Natural killer cell treated with Interleukin-12 subunit alpha and Interleukin-12 subunit beta and Interleukin-15 and Interleukin-18, amount 100 ng/mL, for 72 hours (primary cell): Measurements from ENCODE around the gene CDHR5. TPM values are rescaled to one million over a fixed set of nuclear protein-coding genes. Genes with fewer than 3 reads are reported as not detected.
A peak's percentile ranks its signal among the peaks of the same experiment; 100 is the strongest.
"Not testable (repeated sequence)": the region's sequence is repeated elsewhere in the genome, so short reads cannot be mapped to it uniquely, and the experiment has no call there.

Experiments
- ATAC-seq, 2 donors: fragments of 150-1000 bp; cut with Tn5 transposase in 1 of 2; sonication (Bioruptor Pico), chemical (Tn5 transposase) in 1 of 2; 2 replicates each; pipeline ENCODE4 v1.10.0; 2021
- DNase-seq: peaks from one replicate; pipeline ENCODE4 v3.0.0; 2022; ENCODE audit warnings: low spot score
- H3K27ac Mint-ChIP-seq, 2 donors: 1 replicate in 1 of 2; 2 replicates in 1 of 2; pipeline ENCODE4 v1.8.0; 2022; ENCODE audit warnings: mixed read lengths in 2 of 2, mild to moderate bottlenecking in 1 of 2, moderate library complexity in 1 of 2
- H3K27me3 Mint-ChIP-seq, 2 donors: 1 replicate in 1 of 2; 2 replicates in 1 of 2; pipeline ENCODE4 v1.8.0; 2022; ENCODE audit warnings: mixed read lengths in 2 of 2
- H3K36me3 Mint-ChIP-seq: one replicate; pipeline ENCODE4 v1.8.0; 2022; ENCODE audit warnings: mixed read lengths
- H3K4me1 Mint-ChIP-seq, 2 donors: 1 replicate in 1 of 2; 2 replicates in 1 of 2; pipeline ENCODE4 v1.8.0; 2022; ENCODE audit warnings: low read depth in 2 of 2, mixed read lengths in 2 of 2, mild to moderate bottlenecking in 1 of 2
- H3K4me3 Mint-ChIP-seq: one replicate; pipeline ENCODE4 v1.8.0; 2022; ENCODE audit warnings: mixed read lengths
- H3K9me3 Mint-ChIP-seq: 2 replicates; pipeline ENCODE4 v1.8.0; 2022; ENCODE audit warnings: mixed read lengths
- total RNA-seq, 2 donors: library from RNA; stranded (reverse); gene quantifications; one replicate each; pipeline ENCODE4 v1.2.3, GENCODE V29; 2022

CDHR5 gene
- total RNA-seq, 2 donors from 2014 or later, result not detected

- Mint-ChIP-seq H3K4me1 (no peaks in the 10 kb centered on the region), H3K4me3 (no peak overlapping the region), H3K36me3 (no peaks in the 10 kb centered on the region), H3K27me3 (no peaks in the 10 kb centered on the region), H3K9me3 (no peaks in the 10 kb centered on the region), H3K27ac (no peak overlapping the region)
- no peak for DNase-seq
- ATAC-seq, result no peak
Observed at GRCh38 chr11:655036-655726, 30.4 kb upstream of the CDHR5 start.

- not testable (repeated sequence) for DNase-seq, ATAC-seq, H3K27me3 Mint-ChIP-seq, H3K4me1 Mint-ChIP-seq, H3K4me3 Mint-ChIP-seq, H3K27ac Mint-ChIP-seq, H3K36me3 Mint-ChIP-seq, H3K9me3 Mint-ChIP-seq
Observed at GRCh38 chr11:654444-654843, 29.7 kb upstream of the CDHR5 start.

DNA sequence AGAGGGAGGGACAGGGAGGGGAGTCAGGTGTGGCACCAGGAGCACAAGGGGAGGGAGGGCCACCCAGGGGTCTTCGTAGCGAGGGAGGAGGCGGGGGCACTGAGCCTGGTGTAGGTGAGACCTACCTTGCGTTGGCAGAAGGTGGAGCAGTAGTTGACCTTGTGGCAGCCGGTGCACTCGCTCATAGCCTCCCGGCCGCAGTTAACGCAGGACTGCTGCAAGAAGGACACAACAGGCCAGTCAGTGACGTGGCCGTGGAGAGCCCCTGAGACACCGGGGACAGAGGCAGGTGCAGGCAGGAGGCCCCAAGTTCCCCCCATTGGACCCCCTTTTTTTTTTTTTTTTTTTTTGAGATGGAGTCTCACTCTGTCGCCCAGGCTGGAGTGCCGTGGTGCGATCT lies 29.1 kb upstream of the CDHR5 start:
- no peaks in the 10 kb centered on the region for H3K27me3 Mint-ChIP-seq
- H3K4me1 Mint-ChIP-seq, result no peaks in the 10 kb centered on the region
- ATAC-seq (peak in 1 of 2 donors; percentile 17), DNase-seq (no peak)
- no peak overlapping the region for H3K27ac Mint-ChIP-seq
- no peaks in the 10 kb centered on the region for H3K9me3 Mint-ChIP-seq
- H3K36me3 Mint-ChIP-seq, result no peaks in the 10 kb centered on the region
- H3K4me3 Mint-ChIP-seq, result no peak overlapping the region

GRCh38 chr11:653136-653535 lies 28.4 kb upstream of the CDHR5 start:
- not testable (repeated sequence) for H3K4me3 Mint-ChIP-seq, H3K4me1 Mint-ChIP-seq, H3K9me3 Mint-ChIP-seq, ATAC-seq, DNase-seq, H3K36me3 Mint-ChIP-seq, H3K27ac Mint-ChIP-seq, H3K27me3 Mint-ChIP-seq

DNA sequence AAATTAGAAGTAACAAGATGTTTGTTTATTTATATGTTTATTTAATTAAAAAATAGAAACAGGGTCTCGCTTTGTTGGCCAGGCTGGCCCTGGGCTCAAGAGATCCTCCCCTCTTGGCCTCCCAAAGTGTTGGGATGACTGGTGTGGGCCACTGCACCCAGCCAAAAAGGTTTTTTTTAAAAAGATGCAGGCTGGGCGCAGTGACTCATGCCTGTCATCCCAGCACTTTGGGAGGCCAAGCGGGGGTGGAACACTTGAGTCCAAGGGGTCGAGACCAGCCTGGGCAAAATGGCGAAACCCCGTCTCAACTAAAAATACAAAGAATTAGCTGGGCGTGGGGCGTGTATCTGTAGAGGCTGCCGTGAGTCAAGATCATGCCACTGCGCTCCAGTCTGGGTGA lies 25.7 kb upstream of the CDHR5 start:
- Mint-ChIP-seq H3K4me1 (no peaks in the 10 kb centered on the region), H3K9me3 (no peaks in the 10 kb centered on the region), H3K36me3 (no peaks in the 10 kb centered on the region), H3K4me3 (no peak overlapping the region), H3K27ac (no peak overlapping the region), H3K27me3 (no peaks in the 10 kb centered on the region)
- no peak for ATAC-seq
- no peak for DNase-seq

- H3K27ac Mint-ChIP-seq, DNase-seq, H3K4me1 Mint-ChIP-seq, ATAC-seq, H3K9me3 Mint-ChIP-seq, H3K4me3 Mint-ChIP-seq, H3K27me3 Mint-ChIP-seq, H3K36me3 Mint-ChIP-seq: not testable (repeated sequence)
Observed at GRCh38 chr11:647672-648158, 23.0 kb upstream of the CDHR5 start.

DNA sequence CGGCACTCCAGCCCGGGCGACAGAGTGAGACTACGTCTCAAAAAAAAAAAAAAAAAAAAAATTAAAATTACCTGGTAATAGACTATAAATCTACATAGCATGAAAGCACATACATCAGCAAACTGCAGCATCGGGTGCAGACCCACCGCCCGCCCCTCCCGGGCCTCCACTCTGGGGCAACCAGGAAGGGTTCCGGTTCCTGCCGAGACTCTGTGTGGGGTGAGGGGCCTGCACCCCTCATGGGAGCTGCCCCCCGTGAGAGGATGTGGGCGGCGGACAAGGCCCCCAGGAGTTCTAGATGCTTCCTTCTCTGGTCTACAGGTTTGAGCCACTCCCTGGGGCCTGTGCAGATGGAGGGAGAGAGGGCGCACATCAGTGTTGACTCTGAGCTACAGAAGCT lies 21.5 kb upstream of the CDHR5 start:
- no peak for ATAC-seq
- DNase-seq, result no peak
- Mint-ChIP-seq H3K4me3 (no peak overlapping the region), H3K9me3 (no peaks in the 10 kb centered on the region), H3K27ac (no peak overlapping the region), H3K36me3 (no peaks in the 10 kb centered on the region), H3K4me1 (no peaks in the 10 kb centered on the region), H3K27me3 (no peaks in the 10 kb centered on the region)

- Mint-ChIP-seq H3K27ac (no peak overlapping the region), H3K27me3 (no peaks in the 10 kb centered on the region), H3K4me3 (no peak overlapping the region), H3K9me3 (no peaks in the 10 kb centered on the region), H3K36me3 (no peaks in the 10 kb centered on the region), H3K4me1 (peaks cover 0 to under 1% of the 10 kb centered on the region in 2 donors)
- no peak for ATAC-seq
- DNase-seq, result no peak
Observed at GRCh38 chr11:645536-645935, 20.8 kb upstream of the CDHR5 start.

- no peaks in the 10 kb centered on the region for H3K36me3 Mint-ChIP-seq
- peaks cover 0 to 3% of the 10 kb centered on the region in 2 donors for H3K4me1 Mint-ChIP-seq
- DNase-seq (peak; percentile 47), ATAC-seq (no peak)
- H3K27me3 Mint-ChIP-seq, result peaks cover 0 to 3% of the 10 kb centered on the region in 2 donors
- H3K9me3 Mint-ChIP-seq, result no peaks in the 10 kb centered on the region
- H3K27ac Mint-ChIP-seq, result no peak overlapping the region
- no peak overlapping the region for H3K4me3 Mint-ChIP-seq
Observed at GRCh38 chr11:643849-644738, 19.3 kb upstream of the CDHR5 start.

GRCh38 chr11:643366-643765 lies 18.6 kb upstream of the CDHR5 start:
- Mint-ChIP-seq H3K27me3 (peaks cover 6 to 7% of the 10 kb centered on the region in 2 donors), H3K27ac (no peak overlapping the region), H3K4me3 (no peak overlapping the region), H3K4me1 (peaks cover 0 to 3% of the 10 kb centered on the region in 2 donors), H3K9me3 (no peaks in the 10 kb centered on the region), H3K36me3 (no peaks in the 10 kb centered on the region)
- no peak for ATAC-seq
- no peak for DNase-seq

- Mint-ChIP-seq H3K36me3 (no peaks in the 10 kb centered on the region), H3K4me3 (no peak overlapping the region), H3K27ac (no peak overlapping the region), H3K9me3 (no peaks in the 10 kb centered on the region), H3K4me1 (peaks cover 0 to 7% of the 10 kb centered on the region in 2 donors), H3K27me3 (peaks cover 11 to 14% of the 10 kb centered on the region in 2 donors)
- DNase-seq (peak; percentile 44), ATAC-seq (no peak)
Observed at GRCh38 chr11:641806-642370, 17.1 kb upstream of the CDHR5 start.

- ATAC-seq (no peak), DNase-seq (peak; percentile 54)
- H3K4me1 Mint-ChIP-seq, result peaks cover 0 to 7% of the 10 kb centered on the region in 2 donors
- peaks cover 19 to 22% of the 10 kb centered on the region in 2 donors for H3K27me3 Mint-ChIP-seq
- no peak overlapping the region for H3K4me3 Mint-ChIP-seq
- no peak overlapping the region for H3K27ac Mint-ChIP-seq
- H3K36me3 Mint-ChIP-seq, result no peaks in the 10 kb centered on the region
- H3K9me3 Mint-ChIP-seq, result no peaks in the 10 kb centered on the region
Observed at GRCh38 chr11:640021-640706, 15.4 kb upstream of the CDHR5 start.

DNA sequence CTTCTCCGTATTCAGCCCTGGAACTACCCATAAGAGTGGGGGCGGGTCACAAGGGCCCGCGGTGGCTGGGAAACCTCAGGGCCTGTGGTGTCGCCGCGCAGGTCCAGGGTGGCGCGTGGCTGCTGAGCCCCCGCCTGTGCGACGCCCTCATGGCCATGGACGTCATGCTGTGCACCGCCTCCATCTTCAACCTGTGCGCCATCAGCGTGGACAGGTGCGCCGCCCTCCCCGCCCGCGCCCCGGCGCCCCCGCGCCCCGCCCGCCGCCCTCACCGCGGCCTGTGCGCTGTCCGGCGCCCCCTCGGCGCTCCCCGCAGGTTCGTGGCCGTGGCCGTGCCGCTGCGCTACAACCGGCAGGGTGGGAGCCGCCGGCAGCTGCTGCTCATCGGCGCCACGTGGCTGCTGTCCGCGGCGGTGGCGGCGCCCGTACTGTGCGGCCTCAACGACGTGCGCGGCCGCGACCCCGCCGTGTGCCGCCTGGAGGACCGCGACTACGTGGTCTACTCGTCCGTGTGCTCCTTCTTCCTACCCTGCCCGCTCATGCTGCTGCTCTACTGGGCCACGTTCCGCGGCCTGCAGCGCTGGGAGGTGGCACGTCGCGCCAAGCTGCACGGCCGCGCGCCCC lies 14.7 kb upstream of the CDHR5 start:
- Mint-ChIP-seq H3K27me3 (peaks cover 20 to 22% of the 10 kb centered on the region in 2 donors), H3K9me3 (no peaks in the 10 kb centered on the region), H3K36me3 (no peaks in the 10 kb centered on the region), H3K4me3 (no peak overlapping the region), H3K4me1 (peaks cover 0 to 7% of the 10 kb centered on the region in 2 donors), H3K27ac (no peak overlapping the region)
- ATAC-seq, result no peak
- no peak for DNase-seq
